Fibroblast of lung (primary cell): ENCODE data around the gene POLQ. TPM values are rescaled to one million over a fixed set of nuclear protein-coding genes. Genes with fewer than 3 reads are reported as not detected.
"Not testable (repeated sequence)": the region's sequence is repeated elsewhere in the genome, so short reads cannot be mapped to it uniquely, and the experiment has no call there.

ENCODE experiments used
- DNase-seq, 2 donors: peaks; one replicate each; pipeline versions ENCODE4 v3.0.0 to v3.0.0-alpha.2; 2010; ENCODE audit warnings: low read depth in 2 of 2
- H2AFZ ChIP-seq: 2 replicates; pipeline ENCODE4 v1.5.1; 2012; ENCODE audit warnings: low read length, control low read depth, inconsistent platforms
- H3K27ac ChIP-seq: 2 replicates; pipeline ENCODE4 v1.5.1; 2011; ENCODE audit warnings: low read length, control low read depth; ENCODE audit not compliant: insufficient read depth
- H3K27me3 ChIP-seq: 2 replicates; pipeline ENCODE4 v1.5.1; 2011; ENCODE audit warnings: mild to moderate bottlenecking, low read length; ENCODE audit not compliant: control insufficient read depth, insufficient read depth
- H3K36me3 ChIP-seq: 2 replicates; pipeline ENCODE4 v1.5.1; 2011; ENCODE audit warnings: low read length; ENCODE audit not compliant: control insufficient read depth, insufficient read depth
- H3K4me1 ChIP-seq: 2 replicates; pipeline ENCODE4 v1.5.1; 2011; ENCODE audit warnings: low read length; ENCODE audit not compliant: control insufficient read depth, insufficient read depth; ENCODE audit errors: extremely low read depth
- H3K4me2 ChIP-seq: 2 replicates; pipeline ENCODE4 v1.5.1; 2011; ENCODE audit warnings: low read length, control low read depth; ENCODE audit not compliant: insufficient read depth; ENCODE audit errors: extremely low read depth
- H3K4me3 ChIP-seq, 4 experiments: fragments of 200-600 bp in 1 of 4; sonication (generic) in 1 of 4; replicated peaks in 1 of 4; 2 replicates each; pipeline ENCODE4 v1.5.1; 2011 to 2016; ENCODE audit warnings: low read length in 4 of 4, low read depth in 3 of 4, mild to moderate bottlenecking in 3 of 4, control low read depth in 2 of 4, inconsistent platforms in 1 of 4, mixed read lengths in 1 of 4; ENCODE audit not compliant: insufficient read depth in 1 of 4; ENCODE audit errors: control extremely low read depth in 1 of 4
- H3K79me2 ChIP-seq: 2 replicates; pipeline ENCODE4 v1.5.1; 2012; ENCODE audit warnings: mild to moderate bottlenecking, low read length, inconsistent platforms; ENCODE audit not compliant: control insufficient read depth, insufficient read depth
- H3K9ac ChIP-seq: 2 replicates; pipeline ENCODE4 v1.5.1; 2011; ENCODE audit warnings: mild to moderate bottlenecking, low read length, control low read depth; ENCODE audit not compliant: insufficient read depth
- H3K9me3 ChIP-seq: 2 replicates; pipeline ENCODE4 v1.5.1; 2012; ENCODE audit warnings: low read depth, low read length; ENCODE audit not compliant: control insufficient read depth, insufficient read depth
- H4K20me1 ChIP-seq: 2 replicates; pipeline ENCODE4 v1.5.1; 2011; ENCODE audit warnings: low read length; ENCODE audit not compliant: control insufficient read depth, insufficient read depth; ENCODE audit errors: extremely low read depth
- EZH2 ChIP-seq: IDR thresholded peaks from 2 replicates; pipeline ENCODE4 v1.5.1; 2012; ENCODE audit warnings: low read length, control low read depth, mild to moderate bottlenecking; ENCODE audit errors: missing control alignments
- polyA plus RNA-seq, 2 donors: library from polyadenylated mRNA; depleted of rRNA in 1 of 2; stranded (reverse) in 1 of 2; unstranded in 1 of 2; fragments of >200 nt; gene quantifications; 2 replicates each; pipeline ENCODE4 v1.2.1, GENCODE V29; 2011 to 2012; ENCODE audit warnings: missing spikeins in 1 of 2
- total RNA-seq: library from RNA; depleted of rRNA; stranded (reverse); fragments of >200 nt; gene quantifications from 2 replicates; pipeline ENCODE4 v1.2.1, GENCODE V29; 2014
- TF ChIP-seq, protein P1 (sequence below), 2 donors: IDR thresholded peaks in 1 of 2; conservative IDR thresholded peaks in 1 of 2; 1 replicate in 1 of 2; 2 replicates in 1 of 2; pipeline ENCODE4 v1.5.1; 2011 to 2012; ENCODE audit warnings: low read length in 2 of 2, control low read depth in 1 of 2, inconsistent platforms in 1 of 2, low read depth in 1 of 2, mild to moderate bottlenecking in 1 of 2

The POLQ gene
- total and polyA plus RNA-seq, 2 donors (not counting 1 experiment from before 2014, with no cell fraction given), result 1.1 to 4.1 TPM

DNA sequence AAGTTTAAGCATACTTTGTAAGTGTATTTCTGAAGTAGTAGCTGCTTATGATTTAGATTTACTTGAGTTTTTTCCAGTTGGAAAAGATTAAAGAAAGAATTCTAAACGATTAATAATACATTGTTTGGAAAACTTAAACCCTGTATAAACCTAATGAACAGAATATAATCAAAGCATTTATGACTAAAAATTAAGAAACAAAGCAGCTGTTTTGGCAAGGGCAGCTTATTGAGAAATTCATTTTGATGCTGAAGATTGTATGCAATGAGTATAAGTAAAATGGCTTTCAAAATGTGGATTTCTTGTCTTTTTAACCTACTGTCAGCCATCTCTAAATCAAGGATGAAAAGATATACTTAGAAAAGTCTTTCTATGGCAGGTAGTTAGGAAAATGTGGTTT is 140.2 kb downstream of the POLQ start:
- no peaks in the 10 kb centered on the region for H3K36me3 ChIP-seq
- DNase-seq, result peak in 1 of 2 donors; percentile 26
- no peak for TF ChIP-seq EZH2
- TF ChIP-seq, protein P1, sequence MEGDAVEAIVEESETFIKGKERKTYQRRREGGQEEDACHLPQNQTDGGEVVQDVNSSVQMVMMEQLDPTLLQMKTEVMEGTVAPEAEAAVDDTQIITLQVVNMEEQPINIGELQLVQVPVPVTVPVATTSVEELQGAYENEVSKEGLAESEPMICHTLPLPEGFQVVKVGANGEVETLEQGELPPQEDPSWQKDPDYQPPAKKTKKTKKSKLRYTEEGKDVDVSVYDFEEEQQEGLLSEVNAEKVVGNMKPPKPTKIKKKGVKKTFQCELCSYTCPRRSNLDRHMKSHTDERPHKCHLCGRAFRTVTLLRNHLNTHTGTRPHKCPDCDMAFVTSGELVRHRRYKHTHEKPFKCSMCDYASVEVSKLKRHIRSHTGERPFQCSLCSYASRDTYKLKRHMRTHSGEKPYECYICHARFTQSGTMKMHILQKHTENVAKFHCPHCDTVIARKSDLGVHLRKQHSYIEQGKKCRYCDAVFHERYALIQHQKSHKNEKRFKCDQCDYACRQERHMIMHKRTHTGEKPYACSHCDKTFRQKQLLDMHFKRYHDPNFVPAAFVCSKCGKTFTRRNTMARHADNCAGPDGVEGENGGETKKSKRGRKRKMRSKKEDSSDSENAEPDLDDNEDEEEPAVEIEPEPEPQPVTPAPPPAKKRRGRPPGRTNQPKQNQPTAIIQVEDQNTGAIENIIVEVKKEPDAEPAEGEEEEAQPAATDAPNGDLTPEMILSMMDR (conservative IDR thresholded peaks at IDR 0.05 in 1 of 2, IDR thresholded peaks at IDR 0.05 in 1 of 2; ENCODE audit: low read depth in 1 of 2, low read length in 2 of 2), result no peak

DNA sequence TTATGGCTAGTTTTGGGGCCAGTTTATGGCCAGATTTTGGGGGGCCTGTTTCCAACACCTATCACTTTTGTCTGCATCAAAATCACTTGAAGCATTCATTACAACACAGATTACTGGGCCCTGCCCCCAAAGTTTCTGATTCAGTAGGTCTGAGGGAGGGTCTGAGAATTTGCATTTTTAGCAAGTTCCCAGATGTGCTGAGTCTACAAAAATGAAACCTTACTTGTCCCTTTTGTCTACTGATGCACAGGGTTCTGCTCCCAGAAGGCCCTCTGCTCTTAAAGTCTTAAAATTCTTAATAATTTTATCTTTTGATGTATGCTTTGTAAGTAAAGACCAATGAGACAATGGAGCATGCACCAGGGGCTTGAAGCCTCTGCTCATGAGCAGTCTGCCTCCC is 146.0 kb downstream of the POLQ start:
- Histone ChIP-seq H3K4me1 (no peaks in the 10 kb centered on the region), H3K36me3 (no peaks in the 10 kb centered on the region), H2AFZ (no peak overlapping the region), H3K9me3 (no peaks in the 10 kb centered on the region), H3K4me2 (no peak overlapping the region), H3K79me2 (no peaks in the 10 kb centered on the region), H3K27ac (no peak overlapping the region), H3K4me3 (no peak overlapping the region), H3K9ac (no peak overlapping the region), H3K27me3 (no peaks in the 10 kb centered on the region), H4K20me1 (no peaks in the 10 kb centered on the region)
- TF ChIP-seq, protein P1 (conservative IDR thresholded peaks at IDR 0.05 in 1 of 2, IDR thresholded peaks at IDR 0.05 in 1 of 2; ENCODE audit: low read depth in 1 of 2, low read length in 2 of 2), result no peak
- TF ChIP-seq EZH2, result no peak
- DNase-seq, result no peak

More for the DNA sequence above, 140.2 kb downstream of the POLQ start:
- H3K4me1 ChIP-seq, result no peaks in the 10 kb centered on the region
- no peaks in the 10 kb centered on the region for H4K20me1 ChIP-seq
- no peak overlapping the region for H3K27ac ChIP-seq
- H3K4me3 ChIP-seq, result no peak overlapping the region
- no peak overlapping the region for H3K4me2 ChIP-seq
- H3K9me3 ChIP-seq, result no peaks in the 10 kb centered on the region
- H3K79me2 ChIP-seq, result no peaks in the 10 kb centered on the region
- H2AFZ ChIP-seq, result no peak overlapping the region
- no peaks in the 10 kb centered on the region for H3K27me3 ChIP-seq
- no peak overlapping the region for H3K9ac ChIP-seq

DNA sequence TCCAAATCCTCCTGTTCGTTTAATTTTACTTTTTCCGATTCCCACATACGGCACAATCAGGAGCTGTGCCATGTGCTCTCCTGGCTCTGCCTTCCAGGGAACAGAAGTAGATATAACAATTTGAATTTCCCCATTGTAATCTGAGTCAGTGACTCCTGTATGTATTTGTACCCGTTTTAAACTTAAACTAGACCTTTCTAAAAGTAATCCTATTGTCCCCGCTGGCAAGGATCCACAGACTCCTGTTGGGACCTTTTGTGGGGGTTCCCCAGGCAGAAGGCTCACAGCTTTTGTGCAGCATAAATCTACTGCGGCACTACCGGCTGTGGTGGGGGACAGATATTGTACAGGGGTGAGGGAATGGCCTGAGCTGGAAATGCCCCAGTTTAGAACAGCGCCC is 147.7 kb downstream of the POLQ start:
- not testable (repeated sequence) for H3K9me3 ChIP-seq, H3K9ac ChIP-seq, H3K4me3 ChIP-seq, H3K27ac ChIP-seq, H3K79me2 ChIP-seq, H3K27me3 ChIP-seq, H3K36me3 ChIP-seq, H3K4me1 ChIP-seq, DNase-seq, H2AFZ ChIP-seq, H4K20me1 ChIP-seq, H3K4me2 ChIP-seq

DNA sequence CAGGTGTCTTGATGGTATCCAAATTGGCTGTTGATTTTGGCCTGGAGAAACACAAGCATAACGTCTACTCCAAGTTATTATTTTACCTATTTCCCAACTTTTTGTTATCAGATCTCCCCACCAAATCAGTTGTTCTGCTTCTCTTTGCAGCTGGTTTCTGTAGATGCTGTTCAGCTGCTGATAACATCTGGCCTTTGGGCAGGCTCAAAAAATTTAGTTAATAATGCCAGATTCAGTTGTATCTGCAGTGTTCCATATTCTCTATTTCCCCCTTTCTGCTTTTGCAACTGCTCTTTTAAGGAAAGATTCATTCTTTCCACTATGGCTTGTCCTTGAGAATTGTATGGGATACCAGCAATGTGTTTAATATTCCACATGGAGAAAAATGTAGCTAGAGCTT is 149.8 kb downstream of the POLQ start:
- not testable (repeated sequence) for DNase-seq, H3K4me1 ChIP-seq

DNA sequence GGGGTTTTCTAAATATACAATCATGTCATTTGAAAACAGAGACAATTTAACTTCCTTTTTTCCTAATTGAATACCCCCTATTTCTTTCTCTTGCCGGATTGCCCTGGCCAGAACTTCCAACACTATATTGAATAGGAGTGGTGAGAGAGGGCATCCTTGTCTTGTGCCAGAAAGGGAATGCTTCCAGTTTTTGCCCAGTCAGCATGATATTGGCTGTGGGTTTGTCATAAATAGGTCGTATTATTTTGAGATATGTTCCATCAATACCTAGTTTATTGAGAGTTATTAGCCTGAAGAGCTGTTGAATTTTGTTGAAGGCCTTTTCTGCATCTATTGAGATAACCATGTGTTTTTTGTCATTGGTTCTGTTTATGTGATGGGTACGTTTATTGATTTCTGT is 157.5 kb downstream of the POLQ start:
- H3K79me2 ChIP-seq, H3K36me3 ChIP-seq, H3K4me3 ChIP-seq, H3K4me1 ChIP-seq, H2AFZ ChIP-seq, H3K27me3 ChIP-seq, H3K27ac ChIP-seq, H4K20me1 ChIP-seq, H3K9ac ChIP-seq, H3K9me3 ChIP-seq, H3K4me2 ChIP-seq, DNase-seq: not testable (repeated sequence)

More for the DNA sequence above, 149.8 kb downstream of the POLQ start:
- not testable (repeated sequence) for H3K79me2 ChIP-seq, H3K4me2 ChIP-seq, H2AFZ ChIP-seq, H3K4me3 ChIP-seq, H3K27ac ChIP-seq, H3K9me3 ChIP-seq, H3K36me3 ChIP-seq, H3K27me3 ChIP-seq, H3K9ac ChIP-seq, H4K20me1 ChIP-seq
